DLD1 (cell line): ENCODE measurements around the gene HTR3B.
"Not testable (repeated sequence)": the region's sequence is repeated elsewhere in the genome, so short reads cannot be mapped to it uniquely, and the experiment has no call there.

Experiments
- in situ Hi-C: cut with HindIII; loops from 2 replicates; pipeline ENCODE4 v1.10.0; 2017; ENCODE audit warnings: low sequenced_read_pairs

The HTR3B gene

DNA sequence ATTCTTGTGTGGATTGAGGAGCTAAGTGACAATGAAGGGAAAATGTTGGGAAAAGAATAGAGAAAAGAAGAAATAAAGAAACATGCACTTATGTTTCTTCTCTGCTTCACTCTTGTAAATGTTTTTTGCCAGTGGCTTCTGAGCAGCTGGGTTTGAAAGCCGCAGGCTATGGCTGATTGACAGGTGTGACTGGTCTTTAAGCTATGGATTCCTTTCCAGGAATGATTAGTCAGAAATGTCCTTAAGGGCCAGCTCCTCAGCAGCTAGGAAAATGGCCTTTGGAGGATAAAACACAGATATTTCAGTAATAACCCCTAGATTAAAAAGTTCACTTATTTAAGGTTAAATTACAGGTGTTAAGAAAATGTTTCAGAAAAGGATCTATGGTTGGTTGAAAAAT lies 22.7 kb upstream of the HTR3B start:
- in situ Hi-C loops = no loop called here

DNA sequence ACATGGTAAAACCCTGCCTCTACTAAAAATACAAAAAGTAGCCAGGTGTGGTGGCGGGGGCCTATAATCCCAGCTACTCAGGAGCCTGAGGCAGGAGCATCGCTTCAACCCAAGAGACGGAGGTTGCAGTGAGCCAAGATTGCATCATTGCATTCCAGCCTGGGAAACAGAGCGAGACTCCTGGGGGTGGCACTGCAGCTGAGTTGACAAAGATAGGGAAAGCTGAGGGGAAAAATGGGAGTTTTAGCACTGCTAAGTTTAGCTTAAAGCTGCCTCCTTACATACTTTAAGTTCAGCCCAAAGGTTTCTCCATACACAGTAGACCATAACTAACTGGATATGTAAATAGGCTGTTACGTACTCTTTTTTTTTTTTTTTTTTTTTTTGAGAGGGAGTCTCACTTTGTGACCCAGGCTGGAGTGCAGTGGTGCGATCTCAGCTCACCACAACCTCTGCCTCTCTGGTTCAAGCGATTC lies 20.2 kb upstream of the HTR3B start:
- in situ Hi-C loops = no loop called here

- in situ Hi-C loops = no loop called here
Measured at GRCh38 chr11:113885897-113886296, 18.7 kb upstream of the HTR3B start.

- in situ Hi-C loops = no loop called here
Measured at GRCh38 chr11:113888848-113889247, 15.7 kb upstream of the HTR3B start.

- in situ Hi-C loops = loop anchor here (10.0 kb wide), 1 partner anchor 370 kb away; no protein-coding TSS in a partner anchor
Measured at GRCh38 chr11:113894421-113894996, 10.1 kb upstream of the HTR3B start.

GRCh38 chr11:113895367-113896155 lies 9.0 kb upstream of the HTR3B start:
- in situ Hi-C loops = loop anchor here (10.0 kb wide), 1 partner anchor 369 kb away; no protein-coding TSS in a partner anchor

DNA sequence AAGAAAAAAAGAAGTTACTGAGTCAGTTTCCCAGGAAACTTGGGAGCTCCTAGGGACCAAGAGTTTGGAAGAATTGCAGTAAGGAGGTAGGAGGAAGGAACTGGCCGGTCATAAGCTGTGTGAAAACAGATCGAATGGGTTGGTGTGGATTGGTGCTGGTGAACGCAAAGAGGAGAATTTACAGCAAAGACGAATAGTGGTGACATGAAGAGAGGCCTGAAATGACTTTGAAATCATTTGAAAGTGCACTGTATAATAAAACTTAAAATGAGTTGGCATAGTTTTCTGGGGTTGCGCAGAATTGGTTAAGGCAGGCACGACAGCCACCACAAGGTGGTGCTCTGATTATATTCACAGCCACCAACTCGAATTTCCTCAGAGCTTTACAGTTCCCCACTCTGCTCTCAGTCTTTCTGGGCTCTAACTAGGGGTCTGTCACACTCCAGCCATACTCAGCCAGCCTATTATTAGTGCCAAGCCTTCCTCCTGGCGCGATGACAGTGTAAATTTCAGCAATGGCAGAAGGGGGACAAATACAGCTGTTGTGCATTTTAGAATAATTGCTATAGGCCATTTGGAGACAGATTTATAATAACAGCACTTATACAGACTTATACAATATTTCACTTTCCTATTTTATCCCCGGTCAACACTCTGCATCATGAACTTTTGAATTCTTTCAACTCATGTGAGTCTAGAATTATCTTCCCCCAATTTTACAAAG lies 8.3 kb upstream of the HTR3B start:
- in situ Hi-C loops = loop anchor here (10.0 kb wide), 1 partner anchor 368 kb away; no protein-coding TSS in a partner anchor

DNA sequence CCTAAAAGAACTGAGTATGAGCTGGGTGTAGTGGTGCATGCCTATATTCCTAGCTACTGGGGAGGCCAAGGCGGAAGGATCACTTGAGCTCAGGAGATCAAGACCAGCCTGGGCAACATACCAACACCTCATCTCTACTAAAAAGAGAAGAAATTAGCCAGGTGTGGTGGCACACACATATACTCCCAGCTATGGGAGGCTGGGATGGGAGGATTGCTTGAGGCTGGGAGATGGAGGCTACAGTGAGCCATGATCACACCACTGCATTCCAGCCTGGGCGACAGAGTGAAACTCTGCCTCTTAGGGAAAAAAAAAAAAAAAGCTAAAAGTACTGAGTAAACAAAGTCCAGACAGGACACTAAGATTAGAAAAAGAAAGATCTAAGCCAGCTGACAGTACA lies 3.5 kb upstream of the HTR3B start:
- in situ Hi-C loops = no loop called here

GRCh38 chr11:113906038-113906437 lies 1.4 kb downstream of the HTR3B start:
- in situ Hi-C loops = loop anchor here (5.0 kb wide), 1 partner anchor 51 kb away; no protein-coding TSS in a partner anchor

DNA sequence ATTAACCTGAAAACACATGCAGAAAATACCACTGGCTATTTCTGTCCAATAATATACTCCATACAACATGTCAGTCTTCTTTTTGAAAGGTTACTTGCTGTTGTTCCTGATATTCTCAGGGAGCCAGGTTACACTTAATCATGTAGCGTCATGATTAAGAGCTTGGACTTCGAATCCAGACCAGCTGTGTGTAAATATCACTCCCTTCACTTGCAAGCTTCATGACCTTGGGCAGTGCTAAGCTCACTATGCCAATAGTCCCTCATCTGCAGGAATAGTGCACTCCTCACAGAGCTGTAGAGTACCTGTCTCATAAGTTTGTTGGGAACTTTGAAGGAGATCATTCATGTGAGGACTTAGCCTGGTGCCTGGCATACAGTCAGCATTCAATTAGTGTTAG lies 1.9 kb downstream of the HTR3B start:
- in situ Hi-C loops = loop anchor here (5.0 kb wide), 1 partner anchor 51 kb away; no protein-coding TSS in a partner anchor

GRCh38 chr11:113907152-113907551 lies 2.6 kb downstream of the HTR3B start:
- in situ Hi-C loops = loop anchor here (5.0 kb wide), 1 partner anchor 50 kb away; no protein-coding TSS in a partner anchor

- in situ Hi-C loops = loop anchor here (5.0 kb wide), 1 partner anchor 50 kb away; no protein-coding TSS in a partner anchor
Measured at GRCh38 chr11:113907681-113908080, 3.1 kb downstream of the HTR3B start.

- in situ Hi-C loops = loop anchor here (5.0 kb wide), 1 partner anchor 49 kb away; no protein-coding TSS in a partner anchor
Measured at GRCh38 chr11:113908098-113908497, 3.5 kb downstream of the HTR3B start.

DNA sequence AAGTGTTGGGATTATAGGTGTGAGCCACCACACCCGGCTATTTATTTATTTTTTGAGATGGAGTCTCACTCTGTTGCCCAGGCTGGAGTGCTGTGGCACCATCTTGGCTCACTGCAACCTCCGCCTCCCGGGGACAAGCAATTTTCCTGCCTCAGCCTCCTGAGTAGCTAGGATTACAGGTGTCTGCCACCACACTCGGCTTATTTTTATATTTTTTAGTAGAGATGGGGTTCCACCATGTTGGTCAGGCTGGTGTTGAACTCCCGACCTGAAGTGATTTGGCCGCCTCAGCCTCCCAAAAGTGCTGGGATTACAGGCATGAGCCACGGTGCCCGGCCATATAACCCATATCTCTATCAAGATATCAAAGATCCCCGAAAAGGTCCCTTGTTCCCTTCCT lies 6.9 kb downstream of the HTR3B start:
- in situ Hi-C loops = not testable (repeated sequence)

DNA sequence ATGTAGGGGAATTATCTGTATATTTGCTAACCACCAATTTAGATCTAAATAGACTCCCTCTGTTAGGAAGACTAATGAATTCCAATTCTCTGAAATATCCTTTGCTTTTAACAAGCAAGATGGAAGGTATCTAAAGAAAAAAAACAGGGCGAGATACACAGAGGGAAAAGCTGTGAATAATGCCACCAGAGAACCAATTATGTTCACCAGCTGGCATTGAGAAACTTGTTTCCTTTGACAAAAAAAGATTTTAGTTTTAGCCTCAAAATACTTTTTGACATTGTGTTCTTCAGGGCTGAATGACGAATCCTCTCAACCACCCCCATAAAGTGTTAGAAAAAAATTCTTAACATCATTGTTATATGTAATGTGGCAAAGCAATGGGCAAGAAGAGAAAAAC lies 19.0 kb downstream of the HTR3B start:
- in situ Hi-C loops = no loop called here

- in situ Hi-C loops = no loop called here
Measured at GRCh38 chr11:113926273-113927197, 21.9 kb downstream of the HTR3B start.

- in situ Hi-C loops = no loop called here
Measured at GRCh38 chr11:113928311-113928710, 23.7 kb downstream of the HTR3B start.

- in situ Hi-C loops = no loop called here
Measured at GRCh38 chr11:113932788-113933187, 28.2 kb downstream of the HTR3B start.

GRCh38 chr11:113934193-113934592 lies 29.6 kb downstream of the HTR3B start:
- in situ Hi-C loops = not testable (repeated sequence)

GRCh38 chr11:113934761-113935160 lies 30.2 kb downstream of the HTR3B start:
- in situ Hi-C loops = no loop called here
